MG63 (cell line): ENCODE data around the gene NEBL. TPM values are rescaled to one million over a fixed set of nuclear protein-coding genes. Genes with fewer than 3 reads are reported as not detected.

Experiments used
- DNase-seq: peaks from one replicate; pipeline ENCODE4 v3.0.0-alpha.2; 2020
- H3K27me3 ChIP-seq: fragments of 250-450 bp; sonication (Bioruptor Pico); 2 replicates; pipeline ENCODE4 v1.5.1; 2020; ENCODE audit warnings: mild to moderate bottlenecking, moderate library complexity
- H3K36me3 ChIP-seq: fragments of 250-450 bp; sonication (Bioruptor Pico); 2 replicates; pipeline ENCODE4 v1.5.1; 2020; ENCODE audit warnings: mild to moderate bottlenecking, moderate library complexity
- H3K4me3 ChIP-seq: fragments of 250-450 bp; sonication (Bioruptor Pico); 2 replicates; pipeline ENCODE4 v1.5.1; 2020; ENCODE audit warnings: mild to moderate bottlenecking, moderate library complexity
- H3K9me3 ChIP-seq: fragments of 250-450 bp; sonication (Bioruptor Pico); 2 replicates; pipeline ENCODE4 v1.5.1; 2020; ENCODE audit warnings: mild to moderate bottlenecking, moderate library complexity
- total RNA-seq: library from RNA; depleted of rRNA; stranded (reverse); fragments of >200 nt; shearing (Covaris generic); gene quantifications from 2 replicates; pipeline ENCODE4 v1.2.3, GENCODE V29; 2014; ENCODE audit warnings: low replicate concordance

NEBL gene
- total RNA-seq, 1 experiment from 2014 or later: 0.03 TPM

DNA sequence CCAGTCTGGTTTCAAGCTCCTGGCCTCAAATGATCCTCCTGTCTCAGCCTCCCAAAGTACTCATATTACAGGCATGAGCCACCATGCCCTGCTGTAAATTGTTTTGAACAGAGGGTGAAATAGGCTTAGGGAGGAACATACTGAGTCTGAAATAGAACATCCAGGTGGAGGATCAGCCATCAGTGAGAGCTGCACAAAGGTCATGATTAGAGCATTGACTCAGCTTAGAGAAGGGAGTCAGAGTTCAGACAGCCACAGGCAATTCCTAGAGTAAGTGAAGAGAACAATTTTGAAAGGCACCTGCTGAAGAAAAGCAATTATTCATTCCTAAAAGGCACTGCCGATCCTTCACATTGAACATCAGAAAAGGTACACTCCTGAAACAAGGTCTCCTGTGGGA is 15.9 kb upstream of the NEBL start:
- no peak overlapping the region for H3K4me3 ChIP-seq
- H3K9me3 ChIP-seq: no peaks in the 10 kb centered on the region
- no peak for DNase-seq
- no peaks in the 10 kb centered on the region for H3K36me3 ChIP-seq
- H3K27me3 ChIP-seq: peaks cover 4% of the 10 kb centered on the region; the same call in 1 of the 2 replicates

GRCh38 chr10:20911626-20912025 is 14.5 kb upstream of the NEBL start:
- Histone ChIP-seq H3K9me3 (no peaks in the 10 kb centered on the region), H3K4me3 (no peak overlapping the region), H3K27me3 (peaks cover 4% of the 10 kb centered on the region; the same call in 1 of the 2 replicates), H3K36me3 (no peaks in the 10 kb centered on the region)
- no peak for DNase-seq

- Histone ChIP-seq H3K36me3 (no peaks in the 10 kb centered on the region), H3K9me3 (no peaks in the 10 kb centered on the region), H3K27me3 (peaks cover 4% of the 10 kb centered on the region; the same call in 1 of the 2 replicates), H3K4me3 (no peak overlapping the region)
- no peak for DNase-seq
Observed at GRCh38 chr10:20909801-20910200, 12.7 kb upstream of the NEBL start.

GRCh38 chr10:20908391-20908790 is 11.3 kb upstream of the NEBL start:
- Histone ChIP-seq H3K36me3 (no peaks in the 10 kb centered on the region), H3K9me3 (no peaks in the 10 kb centered on the region), H3K4me3 (no peak overlapping the region), H3K27me3 (no peaks in the 10 kb centered on the region)
- no peak for DNase-seq

GRCh38 chr10:20903635-20904390 is 6.7 kb upstream of the NEBL start:
- no peaks in the 10 kb centered on the region for H3K27me3 ChIP-seq
- no peaks in the 10 kb centered on the region for H3K9me3 ChIP-seq
- no peaks in the 10 kb centered on the region for H3K36me3 ChIP-seq
- H3K4me3 ChIP-seq: no peak overlapping the region
- DNase-seq: no peak

DNA sequence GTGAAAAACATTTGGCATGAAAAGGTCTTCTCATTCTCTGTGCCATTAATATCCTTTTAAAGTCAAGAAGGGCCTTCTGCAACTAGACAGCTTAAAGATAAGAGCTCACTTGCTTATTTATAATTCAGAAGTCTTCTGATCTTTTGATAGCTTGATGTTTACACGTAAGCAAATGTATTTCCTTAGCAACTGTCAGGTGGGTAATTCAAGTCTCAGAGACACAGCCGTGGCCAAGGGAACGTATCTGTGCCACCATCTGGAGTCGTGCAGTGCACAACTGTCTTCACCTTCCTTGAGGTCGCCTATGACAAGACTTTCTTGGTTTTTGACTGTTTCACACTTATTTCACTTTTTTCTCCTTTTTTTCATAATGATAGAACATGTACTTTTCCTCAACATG is 4.0 kb upstream of the NEBL start:
- Histone ChIP-seq H3K27me3 (no peaks in the 10 kb centered on the region), H3K4me3 (no peak overlapping the region), H3K36me3 (no peaks in the 10 kb centered on the region), H3K9me3 (no peaks in the 10 kb centered on the region)
- no peak for DNase-seq

DNA sequence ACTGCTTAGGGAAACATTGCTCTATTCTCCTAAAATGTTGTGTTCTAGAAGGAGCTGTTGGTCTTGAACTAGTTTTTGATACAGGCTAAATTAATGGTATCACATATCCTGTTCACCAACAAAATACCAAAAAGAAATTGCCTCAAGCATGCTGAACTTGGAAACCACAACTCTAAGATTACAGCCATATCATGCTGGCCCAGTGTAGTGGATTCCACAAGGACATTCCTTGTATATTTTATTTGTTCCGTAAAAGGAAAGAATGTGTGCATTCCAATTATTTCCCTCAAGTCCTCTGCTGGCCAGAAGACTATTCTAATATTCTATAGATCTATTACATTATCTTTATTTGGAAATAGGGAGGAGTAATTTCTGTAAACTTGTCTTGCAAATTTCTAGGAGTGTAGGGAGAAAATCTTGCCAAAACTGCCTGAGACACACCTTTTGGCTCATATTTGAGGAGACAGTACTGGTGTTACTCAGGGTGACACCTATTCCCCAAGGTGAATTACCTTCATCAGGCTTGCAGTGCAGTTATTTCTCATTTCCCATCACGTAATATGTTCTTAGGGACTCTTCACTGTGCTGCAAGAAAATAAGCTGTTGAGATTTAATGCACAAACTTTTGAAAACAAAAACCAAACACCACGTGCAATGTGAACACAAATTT is 1.9 kb upstream of the NEBL start:
- DNase-seq: no peak
- H3K36me3 ChIP-seq: no peaks in the 10 kb centered on the region
- no peaks in the 10 kb centered on the region for H3K27me3 ChIP-seq
- H3K9me3 ChIP-seq: no peaks in the 10 kb centered on the region
- H3K4me3 ChIP-seq: no peak overlapping the region

DNA sequence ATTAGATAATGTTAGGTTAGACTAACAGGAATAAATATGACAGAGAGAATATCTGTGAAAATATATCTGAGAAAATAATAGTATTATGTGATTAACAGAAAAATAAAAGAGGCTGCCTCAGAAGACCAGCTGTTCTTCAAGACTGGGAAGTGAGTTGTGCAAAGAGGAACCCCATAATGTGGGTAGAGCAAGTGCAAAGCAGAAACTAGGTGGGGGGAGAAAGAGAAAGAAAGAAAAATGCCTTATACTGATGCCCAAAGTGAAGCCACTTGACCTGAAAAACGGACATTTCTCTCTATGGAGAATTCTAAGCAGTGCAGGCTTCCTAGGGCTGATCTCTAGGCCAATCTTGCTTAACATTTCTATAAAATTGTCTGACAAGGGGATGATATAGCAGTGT is 3.8 kb downstream of the NEBL start:
- Histone ChIP-seq H3K9me3 (no peaks in the 10 kb centered on the region), H3K27me3 (no peaks in the 10 kb centered on the region; the same call in 1 of the 2 replicates), H3K4me3 (no peak overlapping the region), H3K36me3 (no peaks in the 10 kb centered on the region)
- no peak for DNase-seq

GRCh38 chr10:20892796-20893195 is 4.3 kb downstream of the NEBL start:
- H3K36me3 ChIP-seq: no peaks in the 10 kb centered on the region
- DNase-seq: no peak
- H3K27me3 ChIP-seq: no peaks in the 10 kb centered on the region; the same call in 1 of the 2 replicates
- H3K4me3 ChIP-seq: no peak overlapping the region
- no peaks in the 10 kb centered on the region for H3K9me3 ChIP-seq

- Histone ChIP-seq H3K4me3 (no peak overlapping the region), H3K9me3 (no peaks in the 10 kb centered on the region), H3K27me3 (no peaks in the 10 kb centered on the region; the same call in 1 of the 2 replicates), H3K36me3 (no peaks in the 10 kb centered on the region)
- DNase-seq: no peak
Observed at GRCh38 chr10:20892011-20892585, 5.0 kb downstream of the NEBL start.

DNA sequence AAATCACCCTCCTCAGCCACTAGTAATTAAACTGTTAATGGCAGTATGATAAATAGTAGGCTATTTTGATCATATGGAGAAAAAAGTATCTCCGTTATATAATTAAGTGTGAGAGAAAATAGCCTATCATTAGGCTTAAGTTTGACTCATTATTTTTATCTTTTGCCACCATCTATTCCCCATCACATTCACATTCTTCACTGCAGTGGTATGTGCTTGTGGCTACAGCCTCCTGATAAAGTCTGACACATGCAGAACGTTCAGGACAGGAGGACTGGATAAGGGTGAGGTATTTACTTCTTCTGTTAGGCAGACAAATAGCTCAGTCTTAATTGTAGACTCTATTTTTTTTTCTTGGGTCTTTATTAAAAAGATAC is 5.8 kb downstream of the NEBL start:
- Histone ChIP-seq H3K4me3 (no peak overlapping the region), H3K27me3 (no peaks in the 10 kb centered on the region; the same call in 1 of the 2 replicates), H3K36me3 (no peaks in the 10 kb centered on the region), H3K9me3 (no peaks in the 10 kb centered on the region)
- DNase-seq: no peak

DNA sequence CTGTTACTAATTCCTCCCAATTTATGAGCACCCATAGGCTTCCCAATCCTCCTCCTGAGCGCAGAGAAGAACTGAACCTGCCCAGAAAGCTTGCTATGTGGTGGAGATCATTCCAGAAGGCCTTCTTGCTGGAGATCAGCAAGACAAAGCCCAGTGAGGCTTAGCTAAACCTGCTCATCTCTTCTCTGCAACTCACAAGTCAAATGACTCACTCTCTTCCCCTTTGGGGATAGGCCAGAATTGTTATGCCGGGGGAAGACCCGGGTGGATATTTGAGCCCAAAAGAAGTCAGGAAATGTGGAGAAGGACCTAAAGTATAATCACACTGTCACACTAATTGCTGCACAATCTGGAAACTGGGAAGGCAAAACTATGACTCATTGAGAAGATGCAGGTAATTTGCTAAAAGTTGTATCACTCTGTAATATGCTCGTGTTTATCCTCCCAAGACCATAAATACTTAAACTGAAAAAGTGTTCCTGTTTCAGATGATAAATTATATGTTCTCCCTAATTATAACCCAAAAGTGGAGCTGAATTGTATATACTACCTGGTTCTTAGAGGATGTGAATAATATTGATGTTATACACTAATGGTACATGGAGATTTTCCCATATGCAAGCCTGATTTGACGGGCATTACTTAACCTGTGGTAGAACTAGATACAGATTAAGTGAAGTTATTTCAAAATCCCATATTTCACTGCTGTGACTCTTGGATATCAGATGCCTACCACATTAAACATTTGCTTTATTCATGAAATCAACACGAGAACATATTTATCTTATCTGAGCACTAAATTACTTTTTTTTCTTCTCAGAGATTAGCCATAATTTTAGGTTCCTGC is 6.4 kb downstream of the NEBL start:
- no peaks in the 10 kb centered on the region for H3K36me3 ChIP-seq
- no peaks in the 10 kb centered on the region; the same call in 1 of the 2 replicates for H3K27me3 ChIP-seq
- no peak overlapping the region for H3K4me3 ChIP-seq
- no peaks in the 10 kb centered on the region for H3K9me3 ChIP-seq
- no peak for DNase-seq

DNA sequence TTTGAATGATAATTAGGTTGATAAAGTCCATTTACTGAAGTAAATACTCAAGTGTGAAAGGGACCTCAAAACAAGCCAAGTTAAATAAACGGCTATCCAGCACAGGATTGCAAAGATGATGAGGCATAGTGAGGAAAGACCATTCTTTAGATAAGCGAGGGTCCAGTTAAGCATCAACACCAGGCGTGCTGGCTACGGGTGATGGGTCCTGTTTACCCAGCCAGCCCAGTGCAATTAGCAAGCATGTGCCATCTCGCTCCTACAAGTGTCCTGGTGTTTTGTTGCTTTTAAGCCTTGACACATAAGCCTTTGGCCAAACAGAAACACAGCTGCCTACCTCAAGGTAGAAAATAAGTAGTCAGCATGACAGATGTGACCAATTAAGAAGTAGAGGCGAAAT is 7.1 kb downstream of the NEBL start:
- H3K9me3 ChIP-seq: no peaks in the 10 kb centered on the region
- DNase-seq: no peak
- no peaks in the 10 kb centered on the region; the same call in 1 of the 2 replicates for H3K27me3 ChIP-seq
- H3K36me3 ChIP-seq: no peaks in the 10 kb centered on the region
- no peak overlapping the region for H3K4me3 ChIP-seq

DNA sequence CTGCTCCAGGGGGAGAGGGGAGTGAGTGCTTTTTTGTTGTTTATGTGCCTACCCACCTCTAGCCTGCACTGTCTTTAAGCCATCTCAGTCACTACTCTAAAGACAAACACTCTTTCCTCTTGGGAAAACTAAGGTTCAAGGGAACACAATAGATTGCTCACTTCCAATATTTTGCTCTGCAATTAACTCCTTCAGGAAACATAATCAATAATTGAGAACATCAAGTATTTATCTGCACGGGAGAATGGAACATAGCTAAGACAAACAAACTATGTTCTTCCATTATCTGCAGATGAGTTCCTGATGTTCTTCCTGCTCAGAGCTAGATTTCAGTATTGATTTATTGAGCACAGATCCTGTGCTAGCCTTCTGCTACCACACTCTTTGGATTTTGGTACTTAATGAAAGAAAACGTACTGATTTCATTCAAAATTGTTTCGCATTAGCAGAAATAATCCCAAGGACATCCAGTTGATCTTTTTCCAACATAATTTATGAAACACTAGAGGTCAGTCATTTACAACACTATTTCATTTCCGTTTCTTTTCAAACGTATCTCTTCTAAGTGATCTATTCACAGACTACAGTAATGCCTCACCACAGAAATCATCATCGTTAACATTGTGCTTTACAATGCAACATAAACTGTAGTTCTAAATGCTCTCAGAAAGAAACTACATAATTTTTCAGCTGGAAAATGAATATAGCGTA is 8.3 kb downstream of the NEBL start:
- no peaks in the 10 kb centered on the region for H3K9me3 ChIP-seq
- no peaks in the 10 kb centered on the region; the same call in 1 of the 2 replicates for H3K27me3 ChIP-seq
- DNase-seq: no peak
- H3K36me3 ChIP-seq: no peaks in the 10 kb centered on the region
- H3K4me3 ChIP-seq: no peak overlapping the region

GRCh38 chr10:20887706-20888555 is 9.2 kb downstream of the NEBL start:
- no peak for DNase-seq
- no peaks in the 10 kb centered on the region for H3K36me3 ChIP-seq
- no peaks in the 10 kb centered on the region; the same call in 1 of the 2 replicates for H3K27me3 ChIP-seq
- no peak overlapping the region for H3K4me3 ChIP-seq
- H3K9me3 ChIP-seq: no peaks in the 10 kb centered on the region
